AG09309 (cell line): ENCODE measurements around the gene LMAN1.

Experiments used
- DNase-seq: peaks from one replicate; pipeline ENCODE4 v3.0.0-alpha.2; 2010; ENCODE audit warnings: low read depth
- H3K4me3 ChIP-seq: 2 replicates; pipeline ENCODE4 v1.5.1; 2011; ENCODE audit warnings: mild to moderate bottlenecking, low read depth, low read length, moderate library complexity; ENCODE audit not compliant: control insufficient read depth
- TF ChIP-seq, protein P1 (sequence below): IDR thresholded peaks from 2 replicates; pipeline ENCODE4 v1.5.1; 2011; ENCODE audit warnings: mild to moderate bottlenecking, low read depth, low read length, inconsistent platforms; ENCODE audit not compliant: insufficient read depth, control insufficient read depth; ENCODE audit errors: missing control alignments

The LMAN1 gene

DNA sequence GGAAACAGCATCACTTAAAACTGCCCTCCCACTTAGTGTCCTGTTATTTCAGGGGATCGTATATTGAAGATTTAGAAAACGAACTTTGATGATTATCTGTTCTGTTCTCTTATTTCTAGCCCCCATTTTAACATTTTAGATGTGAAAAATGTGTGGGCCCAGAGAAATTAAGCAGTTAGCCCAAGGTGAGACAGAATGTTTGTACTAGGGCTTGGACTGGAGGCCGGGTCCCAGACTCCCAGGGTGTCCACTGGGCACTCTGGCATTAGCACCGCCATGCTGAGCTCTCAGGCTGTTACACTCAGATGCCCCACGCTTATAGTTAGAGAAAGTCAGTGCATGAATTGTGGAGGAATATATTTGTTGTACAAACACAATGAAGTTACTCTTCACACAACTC lies 80.3 kb downstream of the LMAN1 start:
- DNase-seq, result no peak
- no peak overlapping the region for H3K4me3 ChIP-seq
- TF ChIP-seq, protein P1, sequence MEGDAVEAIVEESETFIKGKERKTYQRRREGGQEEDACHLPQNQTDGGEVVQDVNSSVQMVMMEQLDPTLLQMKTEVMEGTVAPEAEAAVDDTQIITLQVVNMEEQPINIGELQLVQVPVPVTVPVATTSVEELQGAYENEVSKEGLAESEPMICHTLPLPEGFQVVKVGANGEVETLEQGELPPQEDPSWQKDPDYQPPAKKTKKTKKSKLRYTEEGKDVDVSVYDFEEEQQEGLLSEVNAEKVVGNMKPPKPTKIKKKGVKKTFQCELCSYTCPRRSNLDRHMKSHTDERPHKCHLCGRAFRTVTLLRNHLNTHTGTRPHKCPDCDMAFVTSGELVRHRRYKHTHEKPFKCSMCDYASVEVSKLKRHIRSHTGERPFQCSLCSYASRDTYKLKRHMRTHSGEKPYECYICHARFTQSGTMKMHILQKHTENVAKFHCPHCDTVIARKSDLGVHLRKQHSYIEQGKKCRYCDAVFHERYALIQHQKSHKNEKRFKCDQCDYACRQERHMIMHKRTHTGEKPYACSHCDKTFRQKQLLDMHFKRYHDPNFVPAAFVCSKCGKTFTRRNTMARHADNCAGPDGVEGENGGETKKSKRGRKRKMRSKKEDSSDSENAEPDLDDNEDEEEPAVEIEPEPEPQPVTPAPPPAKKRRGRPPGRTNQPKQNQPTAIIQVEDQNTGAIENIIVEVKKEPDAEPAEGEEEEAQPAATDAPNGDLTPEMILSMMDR, result no peak
